Fibroblast of lung (primary cell): ENCODE measurements around the gene FBXL13.

Experiments
- CTCF ChIP-seq, 2 donors: IDR thresholded peaks in 1 of 2; conservative IDR thresholded peaks in 1 of 2; 1 replicate in 1 of 2; 2 replicates in 1 of 2; pipeline ENCODE4 v1.5.1; 2011 to 2012; ENCODE audit warnings: low read length in 2 of 2, control low read depth in 1 of 2, inconsistent platforms in 1 of 2, low read depth in 1 of 2, mild to moderate bottlenecking in 1 of 2
- EZH2 ChIP-seq: IDR thresholded peaks from 2 replicates; pipeline ENCODE4 v1.5.1; 2012; ENCODE audit warnings: low read length, control low read depth, mild to moderate bottlenecking; ENCODE audit errors: missing control alignments

DNA sequence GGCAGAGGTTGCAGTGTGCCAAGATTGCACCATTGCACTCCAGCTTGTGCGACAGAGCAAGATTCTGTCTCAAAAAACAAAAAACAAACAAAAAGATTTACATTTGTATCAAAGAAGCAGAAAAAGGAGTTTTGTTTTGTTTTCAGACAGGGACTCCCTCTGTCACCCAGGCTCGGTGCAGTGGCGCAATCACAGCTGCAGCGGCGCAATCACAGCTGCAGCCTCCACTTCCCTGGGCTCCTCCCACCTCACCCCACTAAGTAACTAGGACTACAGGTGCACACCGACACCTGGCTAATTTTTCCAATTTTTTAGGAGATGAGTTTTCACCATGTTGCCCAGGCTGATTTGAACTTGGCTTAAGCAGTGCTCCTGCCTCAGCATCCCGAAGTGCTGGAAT, 2.2 kb upstream of the FBXL13 start:
- TF ChIP-seq CTCF (conservative IDR thresholded peaks at IDR 0.05 in 1 of 2, IDR thresholded peaks at IDR 0.05 in 1 of 2; ENCODE audit: low read depth in 1 of 2, low read length in 2 of 2) (no peak), EZH2 (no peak)
